GM12864 (cell line): ENCODE measurements around the gene RFX2.
"Not testable (repeated sequence)": the region's sequence is repeated elsewhere in the genome, so short reads cannot be mapped to it uniquely, and the experiment has no call there.

Experiments used
- DNase-seq: peaks from one replicate; pipeline ENCODE4 v3.0.0-alpha.2; 2011; ENCODE audit warnings: low read depth
- H3K4me3 ChIP-seq: 2 replicates; pipeline ENCODE4 v1.5.1; 2011; ENCODE audit warnings: mild to moderate bottlenecking, low read depth, low read length, control low read depth
- CTCF ChIP-seq: IDR thresholded peaks from 2 replicates; pipeline ENCODE4 v1.5.1; 2011; ENCODE audit warnings: low read depth, mild to moderate bottlenecking, moderate library complexity, low read length, control low read depth, inconsistent platforms; ENCODE audit errors: missing control alignments

The RFX2 gene

DNA sequence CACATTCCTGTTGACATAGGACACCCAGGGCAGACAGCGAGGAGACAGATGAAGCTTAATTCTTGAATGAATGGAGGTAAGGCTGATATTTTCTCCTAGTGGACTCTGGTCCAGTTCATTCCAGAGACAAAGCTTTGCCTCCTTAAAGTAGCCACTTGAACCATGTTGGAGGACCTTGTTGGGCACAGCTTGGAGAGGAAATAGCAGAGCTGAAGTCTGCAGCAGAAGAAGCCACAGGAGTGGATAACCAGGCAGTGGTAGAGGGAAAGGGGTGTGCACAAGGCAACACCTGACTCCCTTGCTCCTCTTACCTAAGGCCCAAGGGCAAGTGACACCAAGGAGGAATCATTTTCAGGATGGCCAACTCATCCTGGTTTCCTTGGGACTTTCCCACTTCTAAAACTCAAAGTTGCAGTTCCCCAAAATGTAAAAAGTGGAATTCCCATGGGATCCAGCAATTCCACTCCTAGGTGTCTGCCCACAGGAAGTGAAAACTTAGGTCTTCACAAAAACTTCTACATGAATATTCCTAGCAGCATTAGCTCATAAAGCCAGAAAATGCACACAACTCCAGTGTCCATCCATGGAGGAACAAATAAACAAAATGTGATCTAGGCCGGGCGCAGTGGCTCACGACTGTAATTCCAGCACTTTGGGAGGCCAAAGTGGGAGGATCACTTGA is 6.6 kb upstream of the RFX2 start:
- no peak overlapping the region for H3K4me3 ChIP-seq
- TF ChIP-seq CTCF: no peak
- DNase-seq: no peak

GRCh38 chr19:6115992-6116391 is 5.7 kb upstream of the RFX2 start:
- no peak for TF ChIP-seq CTCF
- DNase-seq: no peak
- no peak overlapping the region for H3K4me3 ChIP-seq

DNA sequence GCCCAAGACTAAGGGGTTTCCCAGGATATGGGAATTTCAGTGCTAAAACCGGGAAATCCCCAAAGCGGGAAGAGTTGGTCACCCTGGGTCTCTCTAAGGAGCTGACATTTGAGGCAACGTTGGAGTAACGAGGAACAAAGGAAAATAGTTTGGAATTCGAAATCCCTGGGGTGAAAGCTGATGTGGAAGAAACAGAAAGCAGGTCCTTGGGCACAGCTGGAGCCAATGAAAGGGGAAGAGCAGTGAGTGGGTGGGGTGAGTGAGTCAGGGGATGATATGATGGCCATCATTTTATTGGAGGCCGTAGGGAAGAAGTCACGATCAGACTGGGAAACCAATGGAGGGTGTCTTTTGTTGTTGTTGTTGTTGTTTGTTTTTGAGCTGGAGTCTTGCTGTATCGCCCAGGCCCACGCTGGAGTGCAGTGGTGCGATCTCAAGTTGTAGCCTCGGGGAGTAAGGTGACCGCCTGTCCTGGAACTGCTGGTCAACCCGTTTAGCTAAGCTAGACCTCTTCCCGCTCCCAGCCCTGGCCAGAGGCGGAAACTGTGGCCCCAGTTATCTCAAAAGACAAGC is 3.4 kb upstream of the RFX2 start:
- no peak for TF ChIP-seq CTCF
- no peak for DNase-seq
- H3K4me3 ChIP-seq: no peak overlapping the region

- TF ChIP-seq CTCF: no peak
- no peak for DNase-seq
- H3K4me3 ChIP-seq: peak overlapping the region; percentile 59
Measured at GRCh38 chr19:6109947-6110346, 353 bp downstream of the RFX2 start.

DNA sequence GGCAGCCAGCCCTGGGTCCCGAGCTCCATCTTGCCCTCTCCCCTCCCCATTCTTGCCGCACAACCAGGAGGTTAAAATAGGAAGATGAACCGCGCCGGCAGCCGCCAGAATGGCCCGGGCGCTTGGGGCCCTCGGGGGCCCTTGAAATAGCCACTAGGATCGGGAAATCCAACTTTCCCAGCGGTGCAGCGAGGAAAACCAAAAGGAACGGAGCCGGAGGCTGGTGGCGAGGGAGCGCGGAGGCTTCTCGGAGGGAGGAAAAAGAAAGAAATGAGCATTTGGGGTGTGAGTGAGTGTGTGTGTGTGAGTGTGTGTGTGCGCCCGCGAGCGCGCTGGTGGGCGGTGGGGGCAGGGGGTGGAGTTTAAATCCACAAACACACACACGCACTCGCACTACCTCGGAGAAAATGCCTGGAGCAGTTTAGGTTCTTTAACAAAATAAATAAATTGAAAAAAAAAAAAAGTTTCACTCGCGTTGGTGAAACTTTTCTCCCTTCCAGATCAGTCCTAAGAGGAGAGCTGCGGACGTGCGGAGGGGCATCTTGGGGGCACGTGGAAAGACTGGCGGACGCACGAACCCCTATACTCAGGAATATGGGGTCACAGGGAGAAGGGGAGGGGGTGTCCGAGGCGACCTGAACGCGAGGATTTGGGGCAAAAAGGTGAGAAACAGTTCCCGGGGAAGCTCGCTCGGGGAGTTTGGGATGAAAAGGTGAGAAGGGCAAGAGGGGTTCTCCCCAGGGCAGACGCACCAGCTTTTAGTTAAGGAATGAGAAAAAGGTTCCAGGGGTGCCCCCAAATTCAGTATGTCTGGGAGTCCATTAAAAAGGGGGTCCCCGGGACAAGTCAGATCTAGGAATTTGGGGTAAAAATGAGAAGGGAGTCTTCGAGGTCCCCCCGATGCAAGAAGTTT is 1.3 kb downstream of the RFX2 start:
- DNase-seq: no peak
- no peak for TF ChIP-seq CTCF
- peak overlapping the region; percentile 59 for H3K4me3 ChIP-seq

DNA sequence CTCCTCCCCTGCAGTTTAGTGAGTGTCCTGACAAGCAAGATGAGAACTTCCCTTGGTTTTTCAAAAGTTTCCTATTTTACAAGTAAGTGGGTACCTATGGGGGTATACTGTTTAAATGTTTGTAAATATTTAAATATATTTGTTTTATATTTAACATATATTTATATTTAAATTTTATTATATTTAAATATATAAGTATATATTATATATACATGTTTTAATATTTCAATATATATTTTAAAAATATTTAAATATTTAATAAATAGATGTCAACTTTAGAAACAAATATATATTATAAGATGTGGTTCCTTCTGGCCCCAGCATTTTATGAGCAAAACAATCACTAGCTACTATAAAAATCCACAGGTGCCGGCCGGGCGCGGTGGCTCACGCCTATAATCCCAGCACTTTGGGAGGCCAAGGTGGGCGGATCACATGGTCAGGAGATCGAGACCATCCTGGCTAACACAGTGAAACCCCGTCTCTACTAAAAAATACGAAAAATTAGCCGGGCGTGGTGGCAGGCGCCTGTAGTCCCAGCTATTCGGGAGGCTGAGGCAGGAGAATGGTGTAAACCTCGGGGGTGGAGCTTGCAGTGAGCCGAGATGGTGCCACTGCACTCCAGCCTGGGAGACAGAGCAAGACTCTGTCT is 3.5 kb downstream of the RFX2 start:
- not testable (repeated sequence) for H3K4me3 ChIP-seq, DNase-seq

GRCh38 chr19:6105444-6105843 is 4.9 kb downstream of the RFX2 start:
- H3K4me3 ChIP-seq: no peak overlapping the region
- no peak for DNase-seq
- TF ChIP-seq CTCF: no peak
